Skin of body (tissue), 2 donors: ENCODE data around the gene CLN6. TPM values are rescaled to one million over a fixed set of nuclear protein-coding genes. Genes with fewer than 3 reads are reported as not detected.
"Not testable (repeated sequence)": the region's sequence is repeated elsewhere in the genome, so short reads cannot be mapped to it uniquely, and the experiment has no call there.

Experiments used
- DNase-seq: peaks from one replicate; lab custom pipeline; 2025; lab: John Stamatoyannopoulos, UW
- total RNA-seq: library from RNA; depleted of rRNA; stranded (reverse); fragments of >200 nt; gene quantifications from one replicate; pipeline ENCODE4 v1.2.3, GENCODE V29; 2014

Gene CLN6
- total RNA-seq, 1 donor from 2014 or later = 15.3 TPM

GRCh38 chr15:68207176-68207935 lies 22.2 kb downstream of the CLN6 start:
- DNase-seq = no peak

GRCh38 chr15:68206711-68207151 lies 22.8 kb downstream of the CLN6 start:
- no peak for DNase-seq

DNA sequence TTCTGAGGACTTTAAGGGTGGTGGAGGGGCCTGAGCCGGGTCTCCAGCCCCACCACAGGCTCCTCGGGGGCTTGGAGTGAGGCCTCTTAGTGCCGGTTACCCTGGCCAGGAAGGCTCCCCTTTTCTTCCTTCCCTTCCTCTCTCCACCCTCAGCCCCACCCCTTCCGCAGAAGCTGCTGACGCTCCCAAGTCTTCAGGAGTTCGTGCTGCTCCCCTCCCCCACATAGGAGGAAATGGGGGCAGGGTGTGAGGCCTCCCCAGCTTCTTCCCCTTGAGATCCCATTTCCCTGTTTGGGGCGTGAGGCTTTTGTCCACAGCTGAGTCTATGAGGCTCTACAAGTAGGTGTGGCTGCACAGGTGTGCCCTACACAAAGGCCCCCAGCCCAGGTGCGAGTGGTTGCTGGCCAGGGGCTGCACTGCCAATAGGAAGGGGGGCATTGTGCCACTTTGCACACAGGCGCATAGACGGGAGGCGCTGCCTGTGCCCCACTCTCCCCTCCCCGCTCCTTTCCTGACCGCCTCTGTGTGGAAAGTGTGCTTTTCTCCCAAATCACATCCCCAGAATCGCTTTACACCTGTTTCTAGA lies 23.5 kb downstream of the CLN6 start:
- DNase-seq = no peak

GRCh38 chr15:68205558-68205944 lies 24.0 kb downstream of the CLN6 start:
- no peak for DNase-seq

DNA sequence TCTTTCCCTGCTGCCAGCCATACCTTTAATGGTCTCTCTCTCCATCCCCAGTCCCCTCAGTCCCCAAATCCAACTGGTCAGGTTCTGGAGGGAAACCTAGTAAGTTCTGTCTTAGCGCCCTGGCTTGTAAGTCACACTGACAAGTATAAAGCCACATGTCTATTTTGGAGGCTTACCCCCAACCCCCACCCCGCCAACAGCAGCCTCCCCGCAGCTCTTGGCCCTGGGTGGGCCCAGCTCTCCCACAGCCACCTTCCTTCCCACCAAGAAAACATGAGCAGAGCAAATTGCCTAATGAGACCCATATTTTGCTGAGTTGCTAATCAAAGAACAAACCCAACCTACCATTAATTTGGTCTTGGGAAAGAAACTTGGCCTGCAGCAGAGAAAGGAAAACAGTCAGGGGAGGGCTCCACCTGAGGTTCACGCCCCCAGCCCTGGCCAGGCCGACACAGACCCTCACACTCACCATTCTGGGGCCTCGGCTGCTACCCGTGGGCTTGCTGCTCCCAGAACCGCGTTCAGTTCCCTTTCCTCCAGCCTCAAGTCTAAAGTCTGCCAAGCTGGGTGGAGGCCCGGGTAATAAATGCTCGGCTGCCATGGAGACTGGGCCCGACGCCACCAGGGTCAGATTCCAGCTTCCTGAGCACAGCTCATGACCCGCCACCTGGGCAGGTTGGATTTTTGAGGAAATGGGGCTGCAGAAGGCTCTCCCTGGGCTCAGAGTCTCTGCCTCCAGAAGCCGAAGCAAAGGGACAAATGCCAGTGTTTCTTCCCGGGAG lies 24.6 kb downstream of the CLN6 start, which contains the start of gene CALML4:
TSS of gene CALML4 (minus strand) at position 557 of the 782 bp plus-strand sequence. CDS start at position 472, 85 bp downstream.
- DNase-seq = peak; percentile 55

DNA sequence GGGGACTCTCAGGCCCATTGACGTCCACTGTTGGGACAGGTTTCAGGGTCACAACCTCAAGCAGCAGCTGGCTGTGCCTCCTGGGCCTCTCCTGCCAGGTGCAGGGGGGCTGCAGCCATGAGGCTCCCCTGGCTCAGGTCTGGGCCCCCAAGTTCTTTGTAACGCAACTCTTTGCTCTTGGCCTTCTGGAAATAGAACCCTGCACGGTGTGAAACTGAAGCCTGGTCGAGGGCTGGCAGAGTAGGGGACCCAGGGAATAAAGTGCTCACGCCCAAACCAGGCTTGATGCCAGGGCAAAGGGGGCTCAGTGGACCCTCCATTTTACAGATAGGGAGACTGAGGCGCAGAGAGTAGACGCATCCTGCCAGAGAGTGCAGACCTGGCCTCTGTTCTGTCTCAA lies 25.2 kb downstream of the CLN6 start:
- no peak for DNase-seq

DNA sequence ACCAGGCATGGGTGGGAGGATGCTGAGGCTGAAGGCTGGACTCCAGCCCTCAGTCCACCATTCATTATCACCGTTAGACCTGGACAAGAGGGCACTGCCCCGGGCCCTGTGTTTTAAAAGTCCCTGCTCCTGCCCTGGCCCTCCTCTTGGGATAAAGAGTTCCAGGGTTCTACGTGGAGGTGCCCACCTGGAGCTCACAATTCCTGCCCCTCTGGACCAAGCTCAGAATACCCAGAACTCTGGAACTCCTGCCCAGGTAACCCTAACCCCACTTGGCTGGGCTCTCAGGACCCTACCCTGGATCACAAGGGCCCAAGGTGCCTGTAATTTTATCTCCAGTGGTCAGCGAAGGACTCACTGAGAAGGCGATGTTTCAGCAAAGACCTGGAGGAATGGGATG lies 25.6 kb downstream of the CLN6 start:
- no peak for DNase-seq

- DNase-seq = no peak
Measured at GRCh38 chr15:68203486-68203885, 26.0 kb downstream of the CLN6 start.

DNA sequence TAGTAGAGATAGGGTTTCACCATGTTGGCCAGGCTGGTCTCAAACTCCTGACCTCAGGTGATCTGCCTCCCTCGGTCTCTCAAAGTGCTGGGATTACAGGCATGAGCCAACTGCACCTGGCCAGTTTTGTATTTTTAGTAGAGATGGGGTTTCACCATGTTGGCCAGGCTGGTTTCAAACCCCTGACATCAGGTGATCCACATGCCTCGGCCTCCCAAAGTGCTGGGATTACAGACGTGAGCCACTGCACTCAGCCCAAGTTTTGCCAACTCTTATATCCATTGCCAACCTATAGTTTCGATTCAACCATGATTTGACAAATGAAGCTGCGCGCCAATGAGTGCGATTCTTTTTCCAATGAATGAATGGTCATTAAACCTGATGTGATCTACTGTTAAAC lies 26.5 kb downstream of the CLN6 start:
- not testable (repeated sequence) for DNase-seq

DNA sequence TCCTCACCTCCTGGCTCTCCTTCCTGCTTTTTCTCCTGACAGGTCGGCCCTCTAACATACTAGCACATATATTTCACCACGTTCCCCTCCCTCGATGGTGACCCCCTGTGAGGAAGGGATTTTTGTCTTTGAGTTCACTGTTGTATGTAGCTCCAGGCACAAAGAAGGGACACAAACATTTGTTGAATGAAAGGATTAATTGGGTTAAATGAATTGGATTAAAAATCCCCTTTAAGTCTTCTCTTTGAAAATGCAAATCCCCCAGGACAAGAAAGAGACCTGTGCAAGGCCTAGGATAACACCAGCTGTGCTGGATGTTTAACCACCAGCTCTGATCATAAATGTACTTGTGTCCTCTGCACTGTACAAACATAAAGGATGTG lies 27.7 kb downstream of the CLN6 start:
- no peak for DNase-seq

DNA sequence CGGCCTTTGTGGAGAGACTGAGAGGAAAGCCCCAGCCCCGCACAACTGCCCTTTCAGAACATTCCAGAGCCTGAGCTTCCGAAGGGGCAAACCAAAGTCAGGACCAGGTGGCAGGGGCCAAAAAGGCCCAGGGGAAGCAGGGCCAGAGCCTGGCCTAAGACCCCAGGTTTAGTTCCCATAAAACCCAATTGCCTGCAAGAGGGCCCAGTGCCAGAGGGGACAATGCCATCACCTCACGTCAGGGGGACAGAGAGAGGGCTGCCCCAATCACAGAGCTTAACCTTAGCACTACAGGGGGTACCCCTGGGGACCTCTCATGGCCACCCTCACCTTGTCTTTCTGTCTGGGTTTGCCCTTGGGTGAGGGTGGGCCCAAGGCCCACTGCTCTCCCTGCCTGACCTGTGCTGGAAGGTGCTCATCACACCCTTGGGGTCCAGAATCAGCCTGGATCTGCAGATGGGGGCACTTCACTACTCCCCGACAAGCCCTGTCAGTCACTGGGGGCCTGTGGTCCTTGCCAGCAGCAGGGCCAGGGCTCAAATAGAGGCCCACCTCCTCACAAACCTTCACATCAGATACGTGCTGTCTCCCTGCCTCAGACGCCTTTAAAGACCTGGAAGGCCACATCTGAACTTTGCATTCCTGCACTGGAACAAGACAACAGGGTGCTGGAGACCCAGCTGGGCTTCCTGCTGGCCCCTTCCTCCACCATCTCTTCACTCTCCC lies 28.2 kb downstream of the CLN6 start:
- DNase-seq = no peak

- DNase-seq = no peak
Measured at GRCh38 chr15:68200016-68200861, 29.3 kb downstream of the CLN6 start.

GRCh38 chr15:68199340-68199739 lies 30.2 kb downstream of the CLN6 start:
- DNase-seq = no peak

DNA sequence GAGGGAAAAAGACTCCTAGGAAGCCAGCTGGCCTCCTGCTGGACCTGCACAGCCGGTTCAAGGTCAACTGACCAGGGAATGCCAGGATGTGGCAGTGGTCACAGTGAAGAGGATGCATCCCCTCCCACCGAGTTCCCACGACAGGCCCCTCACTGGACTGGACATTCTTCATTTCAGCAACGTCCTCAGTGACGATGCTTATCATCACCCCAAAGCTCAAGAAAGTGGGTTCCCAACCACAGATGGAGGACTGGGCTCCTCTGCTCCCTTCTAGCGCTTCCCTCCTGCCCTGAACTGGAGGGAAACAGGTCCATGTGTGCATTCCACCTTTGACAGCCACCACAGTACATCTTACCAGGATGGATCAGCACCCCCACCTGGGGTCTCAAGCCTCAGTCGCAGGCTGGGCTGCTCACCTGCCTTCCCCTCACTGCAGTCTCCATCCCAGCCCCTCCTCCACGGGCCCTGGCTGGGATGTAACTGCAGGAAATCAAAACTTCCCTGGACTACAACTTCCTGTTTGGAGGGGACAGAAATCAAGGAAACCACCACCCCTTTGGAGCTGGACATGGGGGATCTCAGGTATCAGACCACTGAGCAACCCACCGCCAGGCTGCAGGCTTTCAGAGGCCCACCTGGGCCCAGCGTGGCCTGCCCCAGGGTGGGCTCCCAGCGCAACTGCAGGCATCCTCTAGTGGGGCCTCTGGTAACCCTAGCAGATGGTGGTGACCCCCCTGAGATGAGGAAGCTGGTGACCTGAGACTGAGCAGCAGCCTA lies 31.7 kb downstream of the CLN6 start:
- no peak for DNase-seq

DNA sequence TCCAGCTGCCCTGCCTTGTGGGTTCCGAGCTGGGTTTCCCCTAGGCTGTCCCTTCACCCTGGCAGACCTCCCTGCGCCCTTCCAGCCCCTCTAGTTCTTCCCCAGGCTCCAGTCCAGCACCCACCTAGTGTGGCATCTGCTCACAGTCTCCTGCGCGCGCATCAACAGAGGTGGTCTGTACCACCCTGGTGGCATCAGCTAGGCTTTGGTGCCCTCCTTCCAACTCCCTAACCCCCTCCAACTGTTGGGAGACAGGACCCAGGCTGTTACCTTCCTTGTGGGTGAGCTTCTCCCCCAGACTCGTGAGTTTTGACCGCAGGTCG lies 32.4 kb downstream of the CLN6 start:
- DNase-seq = no peak

DNA sequence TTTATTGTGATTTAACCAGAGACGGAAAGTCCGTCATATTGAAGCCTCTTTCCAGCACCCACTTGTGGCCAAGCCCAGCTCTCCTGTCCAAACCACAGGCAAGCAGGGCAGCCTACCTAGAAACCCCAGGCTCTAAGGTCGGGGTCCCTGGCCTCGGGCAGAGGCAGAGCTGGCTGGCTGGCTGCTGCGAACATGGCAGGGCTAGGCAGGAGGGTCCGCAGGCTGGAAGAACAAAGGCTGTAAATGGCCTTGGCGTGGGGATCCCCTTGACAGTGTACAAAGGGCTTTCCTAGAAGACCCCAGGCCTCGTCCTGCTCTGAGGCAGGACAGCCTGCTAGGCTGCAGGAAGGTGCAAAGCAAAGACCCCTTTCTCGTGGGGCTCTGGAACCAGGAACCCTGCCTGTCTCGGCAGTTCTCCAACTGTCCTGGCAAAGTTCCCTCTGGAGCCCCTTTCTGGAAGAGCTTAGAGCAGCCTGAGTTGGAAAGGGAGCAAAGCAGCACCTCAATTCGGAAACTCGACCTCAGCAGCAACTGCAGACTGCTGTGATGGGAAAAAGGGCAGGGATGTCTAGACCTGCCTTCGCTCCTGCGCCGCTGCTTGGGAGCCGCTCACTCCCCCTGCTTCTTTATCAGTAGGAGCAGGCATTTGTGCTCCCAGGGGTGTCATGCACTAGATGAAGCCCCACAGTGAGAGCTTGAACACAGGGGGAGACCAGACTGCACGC lies 32.9 kb downstream of the CLN6 start:
- DNase-seq = no peak

DNA sequence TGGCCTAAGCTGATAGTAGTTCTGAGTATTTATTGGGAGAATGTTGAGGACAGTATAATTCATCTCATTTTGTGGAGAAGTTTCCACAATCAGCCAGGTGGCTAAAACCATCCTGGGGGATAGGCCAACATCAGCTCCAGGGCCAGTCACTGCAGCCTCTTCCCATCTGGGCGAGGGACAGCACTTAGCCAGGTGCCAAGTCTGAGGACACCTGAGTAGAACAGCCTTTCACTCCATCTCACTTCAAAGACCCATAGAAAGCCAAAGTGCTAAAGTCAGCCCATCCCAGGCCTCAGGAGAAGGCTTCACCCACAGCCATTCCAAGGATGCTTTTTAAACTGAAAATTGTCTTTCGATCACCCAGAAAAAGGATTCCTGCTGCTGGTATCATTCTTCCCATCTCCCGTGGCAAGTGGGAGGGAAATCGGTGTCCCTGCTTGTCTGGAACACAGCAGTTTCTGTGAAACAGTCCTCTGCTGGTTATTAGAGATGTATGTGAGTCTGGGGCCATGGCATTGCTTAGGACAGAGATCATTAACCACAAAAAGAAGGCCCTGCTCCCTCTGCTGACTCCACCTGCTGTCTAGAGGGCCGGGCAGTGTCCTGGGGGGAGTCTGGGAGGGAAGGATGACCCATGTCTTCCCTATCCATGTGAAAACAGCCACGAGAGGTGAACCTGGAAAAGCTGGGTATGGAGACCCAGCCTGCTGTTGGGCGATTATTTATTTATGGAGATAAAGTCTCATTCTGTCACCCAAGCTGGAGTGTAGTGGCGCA lies 34.0 kb downstream of the CLN6 start:
- no peak for DNase-seq

DNA sequence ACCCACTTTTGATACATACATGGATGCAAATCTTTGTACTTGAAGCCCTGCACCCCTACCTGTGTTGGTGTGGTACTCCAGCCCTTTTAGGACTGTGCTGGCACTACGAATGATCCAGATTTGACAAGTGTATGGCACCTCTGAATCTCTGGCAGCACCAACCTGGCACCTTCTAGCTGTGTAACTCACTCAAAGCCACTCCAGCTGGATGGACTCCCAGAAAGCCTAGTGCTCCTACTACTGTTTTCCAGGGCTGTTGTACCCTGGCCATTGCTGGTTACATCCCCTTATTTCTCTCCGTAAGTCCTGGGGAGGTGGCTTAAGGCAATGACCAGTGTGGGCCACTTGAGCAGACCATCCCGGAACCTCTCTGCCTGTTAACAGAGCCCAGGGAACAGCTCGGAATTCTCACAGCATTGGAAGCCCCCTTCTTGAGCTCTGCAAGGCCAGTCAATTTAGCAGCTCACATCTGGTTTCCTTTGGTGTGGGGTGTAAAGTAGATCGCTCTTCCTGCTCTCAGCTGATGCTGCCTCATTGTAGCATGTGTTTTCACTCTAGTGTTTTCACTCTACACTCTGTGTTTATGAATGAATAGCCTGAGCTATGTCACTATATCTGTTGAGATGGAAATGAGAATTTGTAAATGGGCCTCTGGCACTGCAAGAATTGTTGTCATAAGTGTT lies 36.6 kb downstream of the CLN6 start:
- DNase-seq = peak; percentile 84
